Measurements from ENCODE around the gene ZSCAN26. TPM values are rescaled to one million over a fixed set of nuclear protein-coding genes. Genes with fewer than 3 reads are reported as not detected.

Gene ZSCAN26
- total RNA-seq, 1 donor from 2014 or later: 12.8 TPM

- DNase-seq: no peak
Observed at GRCh38 chr6:28323813-28324424, 57.0 kb downstream of the ZSCAN26 start.

GRCh38 chr6:28326371-28326948, 59.5 kb downstream of the ZSCAN26 start:
- no peak for DNase-seq

Other genes starting within 250 kb of the ZSCAN26 start
- 0.17 and 0.23 TPM in 2 replicates for gene ZNF165, start 186.6 kb upstream of the ZSCAN26 start, total RNA-seq
- 13.5 and 19.1 TPM in 2 replicates for gene ZSCAN16, start 142.5 kb upstream of the ZSCAN26 start, total RNA-seq
- gene ZKSCAN8, start 125.3 kb upstream of the ZSCAN26 start, total RNA-seq: 19.4 and 20.8 TPM in 2 replicates
- 10.7 and 17.9 TPM in 2 replicates for gene ZSCAN9, start 41.9 kb upstream of the ZSCAN26 start, total RNA-seq
- 5.2 and 7.7 TPM in 2 replicates for gene ZKSCAN4, start 14.9 kb upstream of the ZSCAN26 start, total RNA-seq
- 0.34 and 1.1 TPM in 2 replicates for gene NKAPL, start 7.8 kb upstream of the ZSCAN26 start, total RNA-seq
- 8.9 and 10.2 TPM in 2 replicates for gene PGBD1, start 14.4 kb downstream of the ZSCAN26 start, total RNA-seq
- gene ZSCAN31, start 69.0 kb downstream of the ZSCAN26 start, total RNA-seq: 25.7 and 40.6 TPM in 2 replicates
- 6.3 and 9.7 TPM in 2 replicates for gene ZKSCAN3, start 82.8 kb downstream of the ZSCAN26 start, total RNA-seq
- 5.1 and 5.6 TPM in 2 replicates for gene ZSCAN12, start 132.6 kb downstream of the ZSCAN26 start, total RNA-seq
- gene ZSCAN23, start 176.3 kb downstream of the ZSCAN26 start, total RNA-seq: 0.51 and 0.74 TPM in 2 replicates
- gene GPX6, start 248.7 kb downstream of the ZSCAN26 start, total RNA-seq: not detected in 2 replicates